Adrenal gland (tissue), 5 donors: ENCODE results near the gene HOXD11.

ENCODE experiments used
- POLR2A ChIP-seq, 2 donors: fragments of 450-650 bp; IDR thresholded peaks; one replicate each; pipeline ENCODE4 v1.6.1; 2017; ENCODE audit warnings: antibody characterized with exemption in 2 of 2, mild to moderate bottlenecking in 2 of 2, moderate library complexity in 1 of 2
- TF ChIP-seq, protein P1 (sequence below), 6 experiments: fragments of 450-650 bp in 4 of 6; fragments of 200-600 bp in 2 of 6; sonication (generic) in 1 of 6; IDR thresholded peaks; 1 replicate in 5 of 6; 2 replicates in 1 of 6; pipeline versions ENCODE4 v1.5.1 to v1.8.0; 2016 to 2021; ENCODE audit warnings: antibody characterized with exemption in 6 of 6, mild to moderate bottlenecking in 2 of 6, moderate library complexity in 1 of 6
- donor health status: DM: no; HTN: no; CAD: no.

DNA sequence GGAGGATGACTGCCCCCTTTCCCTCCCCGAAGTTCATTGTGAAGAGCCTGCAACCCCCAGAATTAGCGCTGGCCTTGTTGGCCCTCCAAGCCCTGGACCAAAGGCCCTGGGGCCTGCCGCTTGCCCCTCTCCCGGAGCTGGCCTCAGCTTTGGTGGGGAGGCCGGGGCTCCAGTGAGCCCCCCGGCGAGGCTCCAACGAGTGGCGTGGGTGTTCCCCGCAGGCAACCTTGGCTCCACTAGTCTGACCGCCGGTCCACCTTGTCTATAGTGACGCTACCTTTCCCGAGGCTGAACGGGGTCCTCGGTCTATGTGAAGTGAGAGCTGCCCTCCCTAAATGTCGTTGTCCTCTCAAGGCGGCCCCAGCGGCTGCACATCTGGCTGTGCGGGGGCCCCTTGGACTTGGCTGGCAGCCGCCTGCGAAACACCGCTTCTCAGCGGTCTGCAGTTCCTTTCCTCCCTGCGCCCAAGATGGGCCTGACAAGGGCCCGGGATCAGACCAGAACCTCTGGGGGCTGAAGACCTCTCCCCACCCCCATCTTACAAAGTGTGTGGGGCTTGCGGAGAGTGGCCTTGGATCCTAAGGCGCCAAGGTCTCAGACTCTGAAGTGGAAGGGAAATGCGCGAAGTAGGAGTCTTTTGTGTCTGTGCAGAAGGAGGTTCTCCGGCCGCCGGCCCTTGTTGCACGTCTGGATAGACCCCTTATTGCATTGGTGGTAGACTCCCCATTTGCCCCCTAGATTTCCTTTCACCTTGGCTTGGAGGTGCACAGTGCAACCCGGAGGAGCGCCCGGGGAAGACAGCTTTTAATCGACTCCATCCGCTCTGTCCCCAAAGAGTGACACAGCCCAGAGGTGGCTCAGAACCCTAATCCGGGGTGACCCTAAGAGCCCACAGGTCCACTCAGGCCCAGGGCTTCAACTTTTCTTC is 5.6 kb downstream of the HOXD11 start:
- TF ChIP-seq, protein P1, sequence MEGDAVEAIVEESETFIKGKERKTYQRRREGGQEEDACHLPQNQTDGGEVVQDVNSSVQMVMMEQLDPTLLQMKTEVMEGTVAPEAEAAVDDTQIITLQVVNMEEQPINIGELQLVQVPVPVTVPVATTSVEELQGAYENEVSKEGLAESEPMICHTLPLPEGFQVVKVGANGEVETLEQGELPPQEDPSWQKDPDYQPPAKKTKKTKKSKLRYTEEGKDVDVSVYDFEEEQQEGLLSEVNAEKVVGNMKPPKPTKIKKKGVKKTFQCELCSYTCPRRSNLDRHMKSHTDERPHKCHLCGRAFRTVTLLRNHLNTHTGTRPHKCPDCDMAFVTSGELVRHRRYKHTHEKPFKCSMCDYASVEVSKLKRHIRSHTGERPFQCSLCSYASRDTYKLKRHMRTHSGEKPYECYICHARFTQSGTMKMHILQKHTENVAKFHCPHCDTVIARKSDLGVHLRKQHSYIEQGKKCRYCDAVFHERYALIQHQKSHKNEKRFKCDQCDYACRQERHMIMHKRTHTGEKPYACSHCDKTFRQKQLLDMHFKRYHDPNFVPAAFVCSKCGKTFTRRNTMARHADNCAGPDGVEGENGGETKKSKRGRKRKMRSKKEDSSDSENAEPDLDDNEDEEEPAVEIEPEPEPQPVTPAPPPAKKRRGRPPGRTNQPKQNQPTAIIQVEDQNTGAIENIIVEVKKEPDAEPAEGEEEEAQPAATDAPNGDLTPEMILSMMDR (IDR thresholded peaks at IDR 0.05): no peak
- no peak for TF ChIP-seq POLR2A (IDR thresholded peaks at IDR 0.05)
